Epithelial cell of proximal tubule (primary cell): ENCODE data around the gene WNT5A. TPM values are rescaled to one million over a fixed set of nuclear protein-coding genes. Genes with fewer than 3 reads are reported as not detected.

Experiments
- DNase-seq: peaks from one replicate; pipeline ENCODE4 v3.0.0-alpha.2; 2011; ENCODE audit warnings: low read depth
- H3K4me3 ChIP-seq: 2 replicates; pipeline ENCODE4 v1.5.1; 2011; ENCODE audit warnings: low read depth, mild to moderate bottlenecking, low read length
- CTCF ChIP-seq: conservative IDR thresholded peaks from 2 replicates; pipeline ENCODE4 v1.5.1; 2012; ENCODE audit warnings: low read depth, mild to moderate bottlenecking, low read length
- total RNA-seq: library from RNA; depleted of rRNA; stranded (reverse); fragments of >200 nt; gene quantifications from 2 replicates; pipeline ENCODE4 v1.2.3, GENCODE V29; 2015

Gene WNT5A
- total RNA-seq, 1 donor from 2014 or later = 4.4 TPM

DNA sequence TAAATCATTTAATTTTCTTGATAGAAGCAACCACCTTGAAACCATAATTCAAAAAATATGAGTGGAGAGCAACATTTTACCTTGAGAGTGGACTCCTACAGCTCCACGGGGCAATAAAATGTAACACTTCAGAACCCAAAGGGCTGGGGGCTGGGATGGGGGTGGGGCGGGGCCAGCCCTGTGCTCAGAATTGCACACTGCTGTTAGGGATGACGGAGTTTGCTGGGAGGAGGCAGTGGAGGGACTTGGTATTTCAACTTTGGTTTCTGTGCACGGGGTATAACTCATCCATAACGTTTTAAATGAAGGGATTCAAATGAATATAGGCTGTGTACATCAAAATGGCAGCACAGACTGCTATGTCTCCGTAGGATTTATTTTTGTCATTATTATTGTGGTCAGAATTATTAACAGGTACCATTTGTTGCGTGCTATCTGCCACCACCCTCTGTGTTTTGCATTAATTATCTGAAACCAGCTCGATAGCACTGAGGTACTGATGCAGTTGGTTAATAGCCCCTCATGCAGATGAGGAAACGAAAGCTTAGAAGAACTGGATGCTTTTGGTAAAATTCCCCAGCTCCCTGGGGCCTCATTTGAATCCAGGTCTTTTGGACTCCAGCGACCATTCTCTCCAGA, 29.4 kb upstream of the WNT5A start:
- no peak overlapping the region for H3K4me3 ChIP-seq
- TF ChIP-seq CTCF = no peak

GRCh38 chr3:55515550-55516246, 28.6 kb upstream of the WNT5A start:
- no peak for TF ChIP-seq CTCF
- no peak overlapping the region for H3K4me3 ChIP-seq
- DNase-seq = no peak

More for the DNA sequence above, 29.4 kb upstream of the WNT5A start:
- DNase-seq = no peak

GRCh38 chr3:55514962-55515361, 27.9 kb upstream of the WNT5A start:
- no peak for TF ChIP-seq CTCF
- no peak overlapping the region for H3K4me3 ChIP-seq
- no peak for DNase-seq

DNA sequence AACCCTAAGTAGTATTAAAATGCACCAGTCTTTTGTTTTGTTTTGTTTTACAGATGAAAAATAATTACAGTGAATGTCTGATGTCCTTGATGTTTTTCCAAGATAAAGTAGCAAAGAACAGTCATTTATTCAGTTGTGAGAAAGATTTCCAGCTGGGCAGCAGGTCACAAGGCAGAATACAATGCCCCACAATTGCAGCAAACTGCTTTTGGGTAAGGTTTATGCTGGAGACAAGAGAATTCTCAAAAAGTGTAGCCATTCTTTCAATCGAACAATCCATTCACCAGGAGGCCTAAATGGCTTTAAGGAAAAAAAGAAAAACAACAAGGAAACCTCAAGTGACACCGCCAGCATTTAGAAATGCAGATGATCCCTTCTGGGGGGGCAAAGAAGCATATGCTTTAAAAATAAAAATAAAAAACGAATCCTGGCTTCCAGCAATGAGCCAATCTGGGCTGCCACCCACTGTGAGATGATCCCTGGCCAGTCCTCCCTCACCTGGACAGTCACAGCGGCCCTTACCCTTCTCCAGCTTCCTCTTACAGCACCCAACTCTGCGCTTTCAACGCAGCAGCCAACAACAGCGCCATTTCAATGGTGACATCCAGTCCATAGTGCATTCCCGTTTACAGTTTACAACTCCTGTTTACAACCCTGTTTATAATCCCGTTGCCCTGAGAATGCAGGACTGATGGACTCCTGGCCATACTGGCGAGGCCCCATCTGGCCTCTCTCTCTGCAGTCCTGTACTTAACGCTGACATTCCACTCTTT, 25.7 kb upstream of the WNT5A start:
- H3K4me3 ChIP-seq = no peak overlapping the region
- DNase-seq = no peak
- no peak for TF ChIP-seq CTCF

GRCh38 chr3:55511895-55512570, 24.9 kb upstream of the WNT5A start:
- no peak for DNase-seq
- H3K4me3 ChIP-seq = no peak overlapping the region
- no peak for TF ChIP-seq CTCF

- no peak overlapping the region for H3K4me3 ChIP-seq
- DNase-seq = no peak
- TF ChIP-seq CTCF = no peak
Observed at GRCh38 chr3:55508335-55508734, 21.2 kb upstream of the WNT5A start.
